Parathyroid adenoma (tissue), 2 donors: ENCODE results near the gene ZCCHC3.

ENCODE experiments used
- H2AFZ ChIP-seq: fragments of 300-600 bp; sonication (generic); one replicate; pipeline ENCODE4 v1.7.0; 2017; ENCODE audit warnings: antibody characterized with exemption, mild to moderate bottlenecking
- H3K27ac ChIP-seq: fragments of 300-600 bp; sonication (generic); one replicate; pipeline ENCODE4 v1.7.0; 2017
- H3K27me3 ChIP-seq: fragments of 300-600 bp; sonication (generic); one replicate; pipeline ENCODE4 v1.7.0; 2017; ENCODE audit warnings: low read length; ENCODE audit not compliant: control insufficient read depth, insufficient read depth
- H3K36me3 ChIP-seq: fragments of 300-600 bp; sonication (generic); one replicate; pipeline ENCODE4 v1.7.0; 2017; ENCODE audit warnings: low read length; ENCODE audit not compliant: control insufficient read depth, insufficient read depth
- H3K4me1 ChIP-seq: fragments of 300-600 bp; sonication (generic); one replicate; pipeline ENCODE4 v1.7.0; 2017; ENCODE audit warnings: control low read depth
- H3K4me2 ChIP-seq: fragments of 300-600 bp; sonication (generic); one replicate; pipeline ENCODE4 v1.7.0; 2017; ENCODE audit warnings: low read length
- H3K4me3 ChIP-seq: fragments of 300-600 bp; sonication (generic); one replicate; pipeline ENCODE4 v1.7.0; 2017; ENCODE audit warnings: low read depth, low read length
- H3K79me2 ChIP-seq: fragments of 300-600 bp; sonication (generic); one replicate; pipeline ENCODE4 v1.7.0; 2017; ENCODE audit warnings: control low read depth
- H3K9ac ChIP-seq: fragments of 300-600 bp; sonication (generic); one replicate; pipeline ENCODE4 v1.7.0; 2017; ENCODE audit warnings: mild to moderate bottlenecking
- H3K9me3 ChIP-seq: fragments of 300-600 bp; sonication (generic); one replicate; pipeline ENCODE4 v1.7.0; 2017; ENCODE audit warnings: low read length; ENCODE audit not compliant: control insufficient read depth
- CTCF ChIP-seq: fragments of 300-600 bp; sonication (generic); IDR thresholded peaks from one replicate; pipeline ENCODE4 v1.7.0; 2017; ENCODE audit warnings: antibody characterized with exemption, mild to moderate bottlenecking
- donor health status: primary hyperparathyroidism.

ZCCHC3 gene

DNA sequence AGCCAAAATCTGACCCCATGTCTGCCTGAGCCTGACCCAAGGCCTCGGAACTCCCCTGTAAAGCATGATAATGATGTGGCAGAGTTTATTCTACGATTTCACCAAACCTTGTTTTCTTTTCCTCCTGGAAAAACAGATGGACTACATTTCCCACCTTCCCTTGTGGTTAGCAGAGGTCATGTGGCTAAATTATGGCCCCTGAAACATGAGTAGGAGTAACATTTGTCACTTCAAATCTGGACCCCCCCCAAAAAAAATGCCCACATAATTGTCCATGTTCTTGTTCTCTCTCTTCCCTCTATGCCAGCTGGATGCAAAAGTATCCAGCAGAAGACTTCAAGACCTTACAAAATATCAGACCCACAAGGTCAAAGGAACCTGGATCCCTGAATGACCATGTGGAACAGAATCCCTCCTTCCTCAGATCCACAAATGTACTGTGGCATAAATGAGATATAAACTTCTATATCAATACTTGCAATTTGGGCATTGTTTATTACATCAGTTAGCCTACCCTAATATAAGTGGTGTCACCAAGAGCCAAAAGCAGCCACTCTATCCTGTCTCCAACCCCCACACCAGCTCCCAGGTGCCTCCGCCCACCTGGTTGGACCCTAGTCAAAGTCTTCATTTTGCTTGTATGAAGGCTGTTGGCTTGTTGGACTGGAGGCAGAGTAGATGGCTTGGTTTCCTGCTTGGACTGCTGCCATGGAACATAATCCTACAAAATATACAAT, 8.2 kb upstream of the ZCCHC3 start:
- Histone ChIP-seq H3K4me1 (no peaks in the 10 kb centered on the region), H3K4me3 (peak overlapping the region; percentile 90)

DNA sequence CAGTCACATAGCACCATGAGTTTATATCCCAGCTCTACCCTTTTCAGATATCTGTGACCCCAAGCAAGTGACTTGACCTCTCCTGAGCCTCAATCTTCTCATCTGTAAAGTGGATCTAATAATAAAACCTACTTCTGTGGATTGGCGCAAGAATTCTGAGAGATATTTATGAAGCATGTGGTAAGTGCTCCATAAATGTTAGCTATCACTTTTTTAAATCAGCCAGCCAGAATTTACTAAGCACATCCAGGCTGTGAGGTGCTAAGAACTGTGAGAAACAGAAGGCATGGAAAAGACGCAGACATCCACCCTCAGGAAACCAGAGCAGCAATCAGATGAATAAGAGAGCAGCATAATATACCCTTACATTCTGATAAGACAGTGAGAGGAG, 7.7 kb upstream of the ZCCHC3 start:
- peak overlapping the region; percentile 68 for H3K27ac ChIP-seq
- peak overlapping the region; percentile 97 for H3K4me2 ChIP-seq
- H3K79me2 ChIP-seq = no peaks in the 10 kb centered on the region
- H3K36me3 ChIP-seq = no peaks in the 10 kb centered on the region
- peak overlapping the region; percentile 92 for H2AFZ ChIP-seq
- no peaks in the 10 kb centered on the region for H3K4me1 ChIP-seq
- no peaks in the 10 kb centered on the region for H3K9me3 ChIP-seq
- H3K27me3 ChIP-seq = no peaks in the 10 kb centered on the region
- H3K4me3 ChIP-seq = peak overlapping the region; percentile 90
- no peak for TF ChIP-seq CTCF
- no peak overlapping the region for H3K9ac ChIP-seq

More for the DNA sequence above, 8.2 kb upstream of the ZCCHC3 start:
- Histone ChIP-seq H3K9ac (no peak overlapping the region), H3K9me3 (no peaks in the 10 kb centered on the region), H2AFZ (no peak overlapping the region), H3K79me2 (peaks cover 3% of the 10 kb centered on the region), H3K27me3 (no peaks in the 10 kb centered on the region), H3K4me2 (no peak overlapping the region), H3K36me3 (no peaks in the 10 kb centered on the region), H3K27ac (no peak overlapping the region)
- TF ChIP-seq CTCF = no peak

DNA sequence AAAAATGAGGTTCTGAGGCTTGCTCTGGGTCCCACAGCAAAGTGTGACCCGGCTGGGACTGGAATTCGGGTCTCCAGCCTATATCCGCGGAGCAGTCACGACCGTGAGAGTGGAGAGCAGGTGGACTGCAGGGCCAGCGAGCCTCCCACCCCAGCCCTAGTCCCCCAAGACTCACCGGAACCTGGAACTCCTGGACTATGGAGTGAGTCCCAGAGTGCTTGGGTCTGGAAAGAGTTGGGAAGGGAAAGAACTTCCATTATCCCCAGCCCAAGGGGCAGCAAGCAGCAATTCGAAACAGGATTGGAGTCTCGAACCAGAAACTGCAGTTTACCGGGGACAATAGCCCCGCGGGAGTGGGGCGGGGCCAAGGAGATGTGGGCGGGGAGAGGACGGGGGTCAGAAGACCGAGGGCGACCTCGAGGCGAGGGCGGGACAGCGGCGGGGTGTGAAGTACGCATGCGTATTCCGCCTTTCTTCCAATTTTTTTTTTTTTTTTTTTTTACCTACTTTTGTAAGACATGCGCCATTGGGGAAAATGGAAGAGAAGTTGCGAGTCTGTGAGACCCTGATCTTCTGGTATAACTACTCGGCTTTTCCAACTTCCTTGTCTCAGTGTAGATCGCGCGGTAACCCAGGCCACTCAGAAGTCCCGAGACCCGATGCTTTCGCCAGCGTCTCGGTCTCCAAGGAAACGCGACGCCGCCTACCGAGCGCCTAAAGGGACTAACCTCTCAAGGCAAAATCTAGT, 7.1 kb upstream of the ZCCHC3 start, which contains the start of gene C20orf96:
TSS of gene C20orf96 (minus strand) at position 667 of the 748 bp plus-strand sequence. CDS start at position 527, 140 bp downstream.
- Histone ChIP-seq H3K27me3 (no peaks in the 10 kb centered on the region), H3K4me3 (peak within 1 kb of the TSS; percentile 90), H2AFZ (peak within 1 kb of the TSS; percentile 92), H3K9me3 (no peaks in the 10 kb centered on the region), H3K79me2 (no peaks in the 10 kb centered on the region), H3K4me2 (peak within 1 kb of the TSS; percentile 97), H3K4me1 (no peaks in the 10 kb centered on the region), H3K9ac (peak within 1 kb of the TSS; percentile 32), H3K27ac (peak within 1 kb of the TSS; percentile 68), H3K36me3 (no peaks in the 10 kb centered on the region)
- TF ChIP-seq CTCF = peak; percentile 53

DNA sequence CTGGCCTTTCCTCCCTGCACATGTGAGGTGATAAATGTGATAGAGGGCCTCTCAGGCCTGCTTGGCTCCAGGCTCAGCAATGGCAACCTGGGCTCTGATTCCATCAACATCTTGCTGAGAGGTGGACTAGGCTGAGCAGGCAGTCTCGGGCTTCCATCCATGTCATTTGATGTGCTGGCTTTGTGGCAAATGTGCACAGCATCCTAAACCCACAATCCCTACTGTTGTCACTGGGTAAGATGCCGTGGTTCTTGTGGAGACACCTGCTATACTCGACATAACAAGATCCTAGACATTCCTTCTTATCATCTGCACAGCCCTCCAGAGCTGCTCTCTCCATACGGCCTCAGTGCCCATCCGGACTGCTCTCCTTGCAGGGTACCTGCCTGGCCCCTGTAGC, 2.8 kb upstream of the ZCCHC3 start:
- Histone ChIP-seq H3K27me3 (no peaks in the 10 kb centered on the region), H3K4me1 (peaks cover 6% of the 10 kb centered on the region), H3K27ac (no peak overlapping the region), H3K4me3 (no peak overlapping the region), H3K9me3 (no peaks in the 10 kb centered on the region), H2AFZ (no peak overlapping the region), H3K9ac (no peak overlapping the region), H3K36me3 (no peaks in the 10 kb centered on the region), H3K4me2 (no peak overlapping the region), H3K79me2 (peaks cover 6% of the 10 kb centered on the region)
- TF ChIP-seq CTCF = no peak
